GM12878 (cell line): ENCODE results near the gene CDK15. TPM values are rescaled to one million over a fixed set of nuclear protein-coding genes. Genes with fewer than 3 reads are reported as not detected.
A peak's percentile ranks its signal among the peaks of the same experiment; 100 is the strongest.

ENCODE experiments used
- ATAC-seq: fragments of 200-7000 bp; cut with Tn5 transposase; 3 replicates; pipeline ENCODE4 v1.9.1; 2020; ENCODE audit warnings: mild to moderate bottlenecking, moderate library complexity
- BruUV-seq: library from RNA; stranded (reverse); fragments of 400-500 nt; replicated peaks from 2 replicates; lab custom pipeline; 2021; lab: Mats Ljungman, UMichigan
- CTCF ChIA-PET: fragments of 300-600 bp; sonication (Branson Sonifier 250); formaldehyde crosslinking; extraction: SDS; loops from one replicate; lab custom pipeline; 2021; ENCODE audit warnings: inconsistent platforms; lab: Yijun Ruan, JAX
- POLR2A ChIA-PET: fragments of 350-600 bp; formaldehyde crosslinking; extraction: SDS; loops from one replicate; lab custom pipeline; 2021; ENCODE audit warnings: inconsistent platforms; lab: Charles Lee
- RAD21 ChIA-PET: fragments of 300-600 bp; sonication (Branson Sonifier 250); formaldehyde crosslinking; loops from one replicate; lab custom pipeline; 2023; ENCODE audit warnings: antibody characterized with exemption; ENCODE audit not compliant: unreplicated experiment; lab: Charles Lee
- SMC1A ChIA-PET: fragments of 300-600 bp; sonication (Branson Sonifier 250); formaldehyde crosslinking; loops from one replicate; lab custom pipeline; 2023; ENCODE audit not compliant: unreplicated experiment, uncharacterized antibody; lab: Charles Lee
- DNase-seq: peaks from one replicate; pipeline ENCODE4 v3.0.0-alpha.2; 2011; ENCODE audit warnings: low read depth, low spot score
- FAIRE-seq: peaks from 3 replicates; lab custom pipeline; 2011; peaks lifted over from hg19 to GRCh38; lab: Jason Lieb, UNC
- H2AFZ ChIP-seq: 2 replicates; pipeline ENCODE4 v1.6.0; 2011; ENCODE audit warnings: low read depth, low read length, control low read depth; ENCODE audit not compliant: control insufficient read depth
- H3K27ac ChIP-seq: 2 replicates; pipeline ENCODE4 v1.5.1; 2011; ENCODE audit warnings: control low read depth; ENCODE audit not compliant: control insufficient read depth, insufficient read depth
- H3K27me3 ChIP-seq, 2 experiments: replicated peaks in 1 of 2; 2 replicates each; pipeline versions ENCODE4 v1.6.0 to v1.6.1; 2011; ENCODE audit warnings: low read length in 1 of 2; ENCODE audit not compliant: control insufficient read depth in 2 of 2, insufficient read depth in 2 of 2
- H3K36me3 ChIP-seq, 2 experiments: 2 replicates each; pipeline ENCODE4 v1.5.1; 2011; ENCODE audit warnings: low read length in 1 of 2; ENCODE audit not compliant: control insufficient read depth in 2 of 2, insufficient read depth in 2 of 2
- H3K4me1 ChIP-seq: 2 replicates; pipeline ENCODE4 v1.6.1; 2011; ENCODE audit warnings: mild to moderate bottlenecking, low read length, moderate library complexity, mixed read lengths; ENCODE audit not compliant: control insufficient read depth, insufficient read depth
- H3K4me2 ChIP-seq: 2 replicates; pipeline ENCODE4 v1.6.0; 2011; ENCODE audit warnings: control low read depth; ENCODE audit not compliant: control insufficient read depth, insufficient read depth
- H3K4me3 ChIP-seq: fragments of 200-600 bp; sonication (generic); 2 replicates; pipeline ENCODE4 v1.5.1; 2016
- H3K79me2 ChIP-seq: 2 replicates; pipeline ENCODE4 v1.6.0; 2011; ENCODE audit warnings: low read length; ENCODE audit not compliant: control insufficient read depth, insufficient read depth
- H3K9ac ChIP-seq: 2 replicates; pipeline ENCODE4 v1.8.0; 2011; ENCODE audit warnings: low read length, control low read depth, mixed read lengths; ENCODE audit not compliant: control insufficient read depth, insufficient read depth
- H3K9me3 ChIP-seq: replicated peaks from 3 replicates; pipeline ENCODE4 v1.5.1; 2011; ENCODE audit warnings: mild to moderate bottlenecking, low read length; ENCODE audit not compliant: control insufficient read depth, insufficient read depth
- H4K20me1 ChIP-seq: 2 replicates; pipeline ENCODE4 v1.6.0; 2011; ENCODE audit not compliant: control insufficient read depth, insufficient read depth
- ASH2L ChIP-seq: fragments of 300-600, 200-600 bp; sonication (generic); IDR thresholded peaks from 2 replicates; pipeline ENCODE4 v1.6.1; 2017; ENCODE audit warnings: low read depth, mild to moderate bottlenecking, borderline replicate concordance
- ATF7 ChIP-seq: fragments of 450-650 bp; IDR thresholded peaks from 2 replicates; pipeline ENCODE4 v1.6.1; 2016; ENCODE audit warnings: low read depth, mild to moderate bottlenecking
- NKRF ChIP-seq: fragments of 450-650 bp; conservative IDR thresholded peaks from 2 replicates; pipeline ENCODE4 v1.6.1; 2017; ENCODE audit warnings: mild to moderate bottlenecking, moderate library complexity
- PAX5 ChIP-seq: IDR thresholded peaks from 2 replicates; pipeline ENCODE4 v1.6.1; 2011; ENCODE audit warnings: low read depth, low read length, borderline replicate concordance
- PRDM15 ChIP-seq: fragments of 450-650 bp; formaldehyde crosslinking; IDR thresholded peaks from 2 replicates; pipeline ENCODE4 v1.4.0; 2020; ENCODE audit warnings: mild to moderate bottlenecking, moderate library complexity
- RB1 ChIP-seq: fragments of 450-650 bp; formaldehyde crosslinking; IDR thresholded peaks from 2 replicates; pipeline ENCODE4 v1.6.1; 2017; ENCODE audit warnings: mild to moderate bottlenecking, borderline replicate concordance
- WGBS: methylation state at CpG from one replicate; pipeline ENCODE4 v1.1.6; 2016; ENCODE audit warnings: low lambda C conversion rate; ENCODE audit not compliant: insufficient replicate concordance, insufficient coverage; ENCODE audit errors: missing lambda C conversion rate; 5-methylcytosine and 5-hydroxymethylcytosine counted together
- in situ Hi-C: fragments of 300-500 bp; cut with MboI; formaldehyde crosslinking; loops from 9 replicates; pipeline ENCODE4 v1.14.3; 2018; ENCODE audit warnings: mixed read lengths
- intact Hi-C: fragments of 100-400 bp; cut with micrococcal nuclease; formaldehyde crosslinking; loops from one replicate; pipeline ENCODE4 v1.14.2; 2022; ENCODE audit not compliant: unreplicated experiment
- polyA plus RNA-seq, 11 experiments: library from polyadenylated mRNA; depleted of rRNA in 4 of 11; unstranded in 6 of 11; stranded (reverse) in 5 of 11; fragments of >200 nt; fragmentation: Nextera tagmentation in 4 of 11; fragmentation: Illumina TruSeq in 1 of 11; extraction: Ambion mirVana in 4 of 11; extraction: Trizol in 1 of 11; gene quantifications; 1 replicate in 1 of 11; 2 replicates in 10 of 11; pipeline versions ENCODE4 v1.2.1 to v1.2.3, GENCODE V29; 2011 to 2016; ENCODE audit warnings: inconsistent platforms in 2 of 11, missing spikeins in 2 of 11, low read depth in 1 of 11
- total RNA-seq, 4 experiments: library from RNA; depleted of rRNA in 3 of 4; stranded (reverse); fragments of >200 nt in 3 of 4; fragmentation: Illumina TruSeq in 1 of 4; extraction: Trizol in 1 of 4; gene quantifications; 2 replicates each; pipeline versions ENCODE4 v1.2.1 to v1.2.3, GENCODE V29; 2013 to 2021

CDK15 gene
- total and polyA plus RNA-seq, 10 of the 15 experiments (the other 5 are each of a cell fraction or from before 2014, with no cell fraction given): 0.01 to 0.04 TPM; not detected in 8

GRCh38 chr2:201852878-201853415, 46.6 kb downstream of the CDK15 start:
- Histone ChIP-seq H3K79me2 (no peaks in the 10 kb centered on the region), H3K4me2 (no peak overlapping the region), H4K20me1 (no peaks in the 10 kb centered on the region), H3K9me3 (no peaks in the 10 kb centered on the region), H3K4me3 (no peak overlapping the region), H2AFZ (no peak overlapping the region), H3K27me3 (no peaks in the 10 kb centered on the region; a peak in 1 of 4 replicates), H3K36me3 (no peaks in the 10 kb centered on the region), H3K27ac (no peak overlapping the region), H3K4me1 (no peaks in the 10 kb centered on the region), H3K9ac (no peak overlapping the region)
- DNase-seq (no peak), FAIRE-seq (no peak), ATAC-seq (peak; percentile 26; the same call in 1 of the 3 replicates)
- RAD21 ChIA-PET: no interaction called here
- SMC1A ChIA-PET: interaction anchor here (1.2 kb wide), 1 partner anchor 326 kb away, joined by 3 read pairs; no protein-coding TSS in a partner anchor
- TF ChIP-seq PAX5: no peak
- no peak for TF ChIP-seq NKRF
- POLR2A ChIA-PET: no interaction called here
- in situ Hi-C loops: no loop called here
- intact Hi-C loops: no loop called here
- CTCF ChIA-PET: no interaction called here
- WGBS: 0% methylated on average over 1 of the region's 1 CpG
- no TSS peak for BruUV-seq

GRCh38 chr2:201854221-201854801, 48.0 kb downstream of the CDK15 start:
- POLR2A ChIA-PET: interaction anchor here (0.6 kb wide), 1 partner anchor 73 kb away, joined by 3 read pairs; no protein-coding TSS in a partner anchor
- ATAC-seq: no peak
- DNase-seq: no peak
- H3K4me2 ChIP-seq: no peak overlapping the region
- SMC1A ChIA-PET: interaction anchor here (0.6 to 1.3 kb wide), 3 partner anchors 33 to 324 kb away, joined by 3 read pairs; no protein-coding TSS in a partner anchor
- no peaks in the 10 kb centered on the region for H3K79me2 ChIP-seq
- WGBS: 28% methylated on average over 4 of the region's 4 CpGs
- CTCF ChIA-PET: interaction anchor here (1.0 kb wide), 1 partner anchor 38 kb away, joined by 3 read pairs; no protein-coding TSS in a partner anchor
- RAD21 ChIA-PET: no interaction called here
- FAIRE-seq: no peak
- no peaks in the 10 kb centered on the region for H4K20me1 ChIP-seq
- no peak overlapping the region for H3K9ac ChIP-seq
- no peaks in the 10 kb centered on the region for H3K9me3 ChIP-seq
- BruUV-seq: no TSS peak
- H2AFZ ChIP-seq: no peak overlapping the region
- in situ Hi-C loops: no loop called here
- H3K4me3 ChIP-seq: no peak overlapping the region
- peaks cover 0 to 3% of the 10 kb centered on the region in 2 experiments; a peak in 2 of 4 replicates for H3K27me3 ChIP-seq
- no peak overlapping the region for H3K27ac ChIP-seq
- H3K36me3 ChIP-seq: no peaks in the 10 kb centered on the region
- intact Hi-C loops: no loop called here
- no peaks in the 10 kb centered on the region for H3K4me1 ChIP-seq
- TF ChIP-seq PRDM15 (CRISPR knock-in tag): no peak
- no peak for TF ChIP-seq ASH2L
- TF ChIP-seq ATF7: no peak
- TF ChIP-seq RB1: no peak
